H1 (cell line): ENCODE measurements around the gene GALNT9. TPM values are rescaled to one million over a fixed set of nuclear protein-coding genes. Genes with fewer than 3 reads are reported as not detected.

ENCODE experiments used
- CTCF ChIA-PET: fragments of 300-600 bp; sonication (Branson Sonifier 250); formaldehyde crosslinking; loops from one replicate; lab custom pipeline; 2021; ENCODE audit not compliant: partially characterized antibody; lab: Charles Lee
- POLR2A ChIA-PET: fragments of 300-600 bp; sonication (Branson Sonifier 250); formaldehyde crosslinking; loops from one replicate; lab custom pipeline; 2021; ENCODE audit warnings: inconsistent platforms; ENCODE audit not compliant: partially characterized antibody; lab: Charles Lee
- DNase-seq, 2 experiments: peaks; one replicate each; pipeline versions ENCODE4 v3.0.0 to v3.0.0-alpha.2; 2010 to 2022; ENCODE audit warnings: low spot score in 2 of 2, low read depth in 1 of 2, mixed read lengths in 1 of 2
- FAIRE-seq: peaks from 2 replicates; lab custom pipeline; 2011; peaks lifted over from hg19 to GRCh38; lab: Jason Lieb, UNC
- H2AFZ ChIP-seq: 2 replicates; pipeline ENCODE4 v1.8.1; 2012; ENCODE audit warnings: low read length, inconsistent platforms
- H2AK5ac ChIP-seq: 2 replicates; pipeline ENCODE4 v1.6.1; 2013; ENCODE audit warnings: low read depth, low read length
- H2BK120ac ChIP-seq: replicated peaks from 2 replicates; pipeline ENCODE3; 2013; ENCODE audit warnings: low read depth, low read length, inconsistent platforms
- H2BK12ac ChIP-seq: 2 replicates; pipeline ENCODE4 v1.6.1; 2013; ENCODE audit warnings: low read depth, low read length
- H2BK15ac ChIP-seq: 2 replicates; pipeline ENCODE4 v1.6.1; 2013; ENCODE audit warnings: low read length
- H2BK20ac ChIP-seq: 2 replicates; pipeline ENCODE4 v1.6.1; 2013; ENCODE audit warnings: low read length
- H2BK5ac ChIP-seq: 2 replicates; pipeline ENCODE4 v1.6.1; 2013; ENCODE audit warnings: low read depth, low read length
- H3K14ac ChIP-seq: 2 replicates; pipeline ENCODE4 v1.6.1; 2013; ENCODE audit warnings: inconsistent platforms; ENCODE audit not compliant: insufficient read length
- H3K18ac ChIP-seq: 2 replicates; pipeline ENCODE4 v1.6.1; 2013; ENCODE audit warnings: low read length; ENCODE audit errors: extremely low read depth
- H3K23ac ChIP-seq: 2 replicates; pipeline ENCODE4 v1.6.1; 2013; ENCODE audit warnings: inconsistent platforms; ENCODE audit not compliant: insufficient read length
- H3K23me2 ChIP-seq: 2 replicates; pipeline ENCODE4 v1.6.1; 2013; ENCODE audit warnings: low read depth, low read length
- H3K27ac ChIP-seq: 2 replicates; pipeline ENCODE4 v1.6.1; 2011; ENCODE audit warnings: low read depth, low read length, inconsistent platforms
- H3K27me3 ChIP-seq, 4 experiments: replicated peaks in 1 of 4; 1 replicate in 1 of 4; 2 replicates in 3 of 4; pipeline versions ENCODE4 v1.6.1 to v1.8.1; 2011 to 2013; ENCODE audit warnings: low read length in 3 of 4, mild to moderate bottlenecking in 3 of 4, inconsistent platforms in 2 of 4, mixed read lengths in 2 of 4, moderate library complexity in 1 of 4; ENCODE audit not compliant: control insufficient read depth in 3 of 4, insufficient read depth in 3 of 4; ENCODE audit errors: extremely low read depth in 1 of 4
- H3K36me3 ChIP-seq, 4 experiments: 2 replicates each; pipeline versions ENCODE4 v1.6.1 to v1.8.1; 2011 to 2013; ENCODE audit warnings: mild to moderate bottlenecking in 4 of 4, low read length in 3 of 4, moderate library complexity in 2 of 4, control low read depth in 1 of 4, inconsistent platforms in 1 of 4; ENCODE audit not compliant: insufficient read depth in 4 of 4, control insufficient read depth in 2 of 4
- H3K4ac ChIP-seq: replicated peaks from 2 replicates; pipeline ENCODE3; 2013; ENCODE audit warnings: low read length, low read depth, mixed read lengths, inconsistent platforms; ENCODE audit not compliant: insufficient read length
- H3K4me1 ChIP-seq, 4 experiments: replicated peaks in 1 of 4; 1 replicate in 1 of 4; 2 replicates in 3 of 4; pipeline versions ENCODE4 v1.6.1 to v1.8.1; 2011 to 2013; ENCODE audit warnings: low read length in 3 of 4, inconsistent platforms in 2 of 4, mixed read lengths in 1 of 4; ENCODE audit not compliant: insufficient read depth in 4 of 4, control insufficient read depth in 3 of 4
- H3K4me2 ChIP-seq, 2 experiments: 2 replicates each; pipeline versions ENCODE4 v1.6.1 to v1.8.1; 2011 to 2013; ENCODE audit warnings: low read depth in 2 of 2, low read length in 2 of 2, control low read depth in 1 of 2, inconsistent platforms in 1 of 2, mild to moderate bottlenecking in 1 of 2; ENCODE audit not compliant: insufficient read depth in 1 of 2
- H3K4me3 ChIP-seq, 4 experiments: fragments of 200-600, 300-600 bp in 1 of 4; sonication (generic), shearing (Covaris generic), sonication (Bioruptor Twin) in 1 of 4; 2 replicates each; pipeline versions ENCODE4 v1.5.1 to v1.8.1; 2011 to 2016; ENCODE audit warnings: low read length in 4 of 4, low read depth in 3 of 4, control low read depth in 2 of 4, inconsistent platforms in 2 of 4, mild to moderate bottlenecking in 2 of 4, mixed read lengths in 1 of 4, moderate library complexity in 1 of 4; ENCODE audit not compliant: insufficient read depth in 2 of 4; ENCODE audit errors: extremely low read depth in 1 of 4
- H3K56ac ChIP-seq: replicated peaks from 2 replicates; pipeline ENCODE3; 2013; ENCODE audit warnings: low read depth, mild to moderate bottlenecking, mixed read lengths, low read length, inconsistent platforms; ENCODE audit not compliant: insufficient read length
- H3K79me1 ChIP-seq: 2 replicates; pipeline ENCODE4 v1.6.1; 2013; ENCODE audit warnings: low read depth, low read length, control low read depth
- H3K79me2 ChIP-seq, 2 experiments: 2 replicates each; pipeline versions ENCODE4 v1.6.1 to v1.8.1; 2012 to 2013; ENCODE audit warnings: low read length in 2 of 2, mild to moderate bottlenecking in 2 of 2, inconsistent platforms in 1 of 2; ENCODE audit not compliant: insufficient read depth in 2 of 2, control insufficient read depth in 1 of 2
- H3K9ac ChIP-seq, 4 experiments: replicated peaks in 1 of 4; 1 replicate in 1 of 4; 2 replicates in 3 of 4; pipeline versions ENCODE4 v1.6.1 to v1.8.1; 2011 to 2013; ENCODE audit warnings: low read depth in 3 of 4, low read length in 3 of 4, control low read depth in 2 of 4, mild to moderate bottlenecking in 2 of 4, moderate library complexity in 2 of 4, inconsistent platforms in 1 of 4; ENCODE audit errors: extremely low read depth in 1 of 4
- H3K9me3 ChIP-seq, 2 experiments: 2 replicates each; pipeline versions ENCODE4 v1.6.1 to v1.8.1; 2012 to 2013; ENCODE audit warnings: mild to moderate bottlenecking in 2 of 2, moderate library complexity in 2 of 2, control low read depth in 1 of 2, inconsistent platforms in 1 of 2, low read depth in 1 of 2, low read length in 1 of 2, mixed read lengths in 1 of 2; ENCODE audit not compliant: insufficient read depth in 2 of 2
- H4K20me1 ChIP-seq, 2 experiments: replicated peaks in 1 of 2; 2 replicates each; pipeline versions ENCODE3 to v1.8.1; 2011 to 2013; ENCODE audit warnings: inconsistent platforms in 2 of 2, low read length in 2 of 2, mild to moderate bottlenecking in 1 of 2; ENCODE audit not compliant: insufficient read depth in 2 of 2, control insufficient read depth in 1 of 2
- H4K5ac ChIP-seq: 2 replicates; pipeline ENCODE4 v1.6.1; 2013; ENCODE audit warnings: low read length, low read depth, mixed read lengths, inconsistent platforms; ENCODE audit not compliant: insufficient read length
- H4K8ac ChIP-seq: 2 replicates; pipeline ENCODE4 v1.8.0; 2013; ENCODE audit warnings: mild to moderate bottlenecking, moderate library complexity, low read length, inconsistent platforms; ENCODE audit not compliant: insufficient read depth; ENCODE audit errors: extremely low read depth
- H4K91ac ChIP-seq: replicated peaks from 2 replicates; pipeline ENCODE3; 2013; ENCODE audit warnings: low read length, mixed read lengths, inconsistent platforms; ENCODE audit not compliant: insufficient read length
- CHD1 ChIP-seq: IDR thresholded peaks from 2 replicates; pipeline ENCODE4 v1.6.1; 2012; ENCODE audit warnings: low read depth, low read length, improper control_type of control experiment
- CHD2 ChIP-seq: IDR thresholded peaks from 2 replicates; pipeline ENCODE4 v1.6.1; 2012; ENCODE audit warnings: low read length, improper control_type of control experiment
- EGR1 ChIP-seq: IDR thresholded peaks from 2 replicates; pipeline ENCODE4 v1.6.1; 2011; ENCODE audit warnings: low read depth, low read length, borderline replicate concordance
- EP300 ChIP-seq, 2 experiments: IDR thresholded peaks; 1 replicate in 1 of 2; 2 replicates in 1 of 2; pipeline ENCODE4 v1.6.1; 2011 to 2012; ENCODE audit warnings: low read depth in 2 of 2, low read length in 2 of 2, mild to moderate bottlenecking in 2 of 2, borderline replicate concordance in 1 of 2, inconsistent platforms in 1 of 2, moderate library complexity in 1 of 2
- EZH2 ChIP-seq: fragments of 200-600 bp; sonication (generic); IDR thresholded peaks from 2 replicates; pipeline ENCODE4 v1.7.1; 2012; ENCODE audit warnings: low read depth, mild to moderate bottlenecking, moderate library complexity, low read length, inconsistent platforms; ENCODE audit not compliant: severe bottlenecking
- GABPA ChIP-seq: IDR thresholded peaks from 2 replicates; pipeline ENCODE4 v1.6.1; 2011; ENCODE audit warnings: mild to moderate bottlenecking, low read length, moderate library complexity, borderline replicate concordance; ENCODE audit not compliant: insufficient read depth
- KDM4A ChIP-seq: IDR thresholded peaks from one replicate; pipeline ENCODE4 v1.7.1; 2012; ENCODE audit warnings: low read depth, mild to moderate bottlenecking, moderate library complexity, low read length, inconsistent platforms; ENCODE audit not compliant: severe bottlenecking
- RNF2 ChIP-seq: fragments of 200-900, 300-1000 bp; sonication (generic); IDR thresholded peaks from 2 replicates; pipeline ENCODE4 v1.7.1; 2016; ENCODE audit warnings: borderline replicate concordance, low read depth, mild to moderate bottlenecking, antibody characterized with exemption, low read length; ENCODE audit not compliant: poor library complexity, severe bottlenecking; ENCODE audit errors: missing control alignments
- SIX5 ChIP-seq: IDR thresholded peaks from 2 replicates; pipeline ENCODE4 v1.6.1; 2011; ENCODE audit warnings: mild to moderate bottlenecking, low read depth, low read length
- TAF1 ChIP-seq: IDR thresholded peaks from 2 replicates; pipeline ENCODE4 v1.6.1; 2011; ENCODE audit warnings: mild to moderate bottlenecking, low read depth, low read length
- WGBS, 2 experiments: shearing (Covaris generic) in 1 of 2; methylation state at CpG; one replicate each; pipeline versions ENCODE4 v1.1.6 to v1.1.7; 2013 to 2015; ENCODE audit warnings: low lambda C conversion rate in 2 of 2, mixed read lengths in 2 of 2, inconsistent platforms in 1 of 2, low coverage in 1 of 2, missing lambda C conversion rate in 1 of 2; ENCODE audit not compliant: insufficient replicate concordance in 2 of 2, insufficient coverage in 1 of 2, insufficient read length in 1 of 2; ENCODE audit errors: extremely low coverage in 1 of 2, missing lambda C conversion rate in 1 of 2; 5-methylcytosine and 5-hydroxymethylcytosine counted together
- polyA plus RNA-seq, 7 experiments: library from polyadenylated mRNA; depleted of rRNA in 3 of 7; stranded (reverse) in 5 of 7; unstranded in 2 of 7; fragments of >200 nt in 5 of 7; fragments of 200-250 nt in 2 of 7; gene quantifications; 1 replicate in 5 of 7; 2 replicates in 1 of 7; 4 replicates in 1 of 7; pipeline versions ENCODE4 v1.2.1 to v1.2.3, GENCODE V29; 2011 to 2013; ENCODE audit warnings: missing spikeins in 2 of 7, mixed read lengths in 2 of 7
- total RNA-seq: library from RNA; stranded (reverse); fragmentation: NEBNext Ultra II Directional; extraction: Animal tissue kit (Norgen Biotek cat#: 25700); gene quantifications from 2 replicates; pipeline ENCODE4 v1.2.1, GENCODE V29; 2021

The GALNT9 gene
- total and polyA plus RNA-seq, 2 of the 8 experiments (the other 6 are each of a cell fraction or from before 2014, with no cell fraction given), result 2.0 to 3.6 TPM

DNA sequence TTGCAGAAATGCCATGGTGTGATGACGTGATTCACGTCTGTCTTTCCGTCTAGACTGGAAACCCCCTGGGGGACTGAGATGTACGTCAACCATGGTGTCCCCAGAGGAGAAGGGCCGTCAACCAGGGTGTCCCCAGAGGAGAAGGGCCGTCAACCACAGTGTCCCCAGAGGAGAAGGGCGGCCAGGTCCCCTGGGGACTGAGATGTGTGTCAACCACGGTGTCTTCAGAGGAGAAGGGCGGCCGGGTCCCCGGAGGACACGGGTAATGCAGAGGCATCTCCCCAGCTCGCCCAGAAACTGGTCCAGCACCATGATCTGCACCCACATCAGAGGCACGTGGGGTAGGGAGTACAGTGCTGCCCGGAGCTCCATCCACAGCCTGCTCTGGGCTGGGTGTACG is 30.6 kb upstream of the GALNT9 start:
- H3K9ac ChIP-seq, result no peak overlapping the region
- H2BK120ac ChIP-seq, result no peak overlapping the region
- H3K27ac ChIP-seq, result no peak overlapping the region
- no peak overlapping the region for H3K4me2 ChIP-seq
- peaks cover 0 to 2% of the 10 kb centered on the region in 2 experiments for H4K20me1 ChIP-seq
- H3K79me2 ChIP-seq, result no peaks in the 10 kb centered on the region
- no peak overlapping the region for H2BK12ac ChIP-seq
- H3K36me3 ChIP-seq, result no peaks in the 10 kb centered on the region
- H2BK5ac ChIP-seq, result no peak overlapping the region
- no peaks in the 10 kb centered on the region for H3K79me1 ChIP-seq
- H3K56ac ChIP-seq, result no peak overlapping the region
- H3K4me3 ChIP-seq, result no peak overlapping the region
- H4K8ac ChIP-seq, result no peak overlapping the region; the same call in 1 of the 2 replicates
- ChIA-PET CTCF (interaction anchor here (0.9 to 1.4 kb wide), 3 partner anchors 10 to 75 kb away, joined by 3 to 4 read pairs (median 3); no protein-coding TSS in a partner anchor), POLR2A (no interaction called here)
- no peak overlapping the region for H2BK20ac ChIP-seq
- no peak overlapping the region for H3K4ac ChIP-seq
- TF ChIP-seq SIX5 (no peak), TAF1 (no peak), CHD1 (no peak), KDM4A (no peak), GABPA (no peak), EP300 (IDR thresholded peaks at IDR 0.05; ENCODE audit: borderline replicate concordance in 1 of 2, low read depth in 2 of 2, low read length in 2 of 2) (no peak), CHD2 (no peak), EZH2 (no peak), RNF2 (no peak), EGR1 (no peak)
- FAIRE-seq, result no peak
- H3K4me1 ChIP-seq, result peaks cover 0 to 10% (median 4%) of the 10 kb centered on the region in 4 experiments; a peak in 4 of 7 replicates
- H3K9me3 ChIP-seq, result peaks cover 0 to 17% of the 10 kb centered on the region in 2 experiments; a peak in 2 of 4 replicates
- WGBS, 2 experiments, result 80% methylated on average over 16 of the region's 16 CpGs; no CpG with 5 or more reads in 1 of the 2 experiments
- no peaks in the 10 kb centered on the region for H3K23me2 ChIP-seq
- H4K91ac ChIP-seq, result no peak overlapping the region
- H3K14ac ChIP-seq, result no peak overlapping the region
- no peak overlapping the region for H3K18ac ChIP-seq
- H3K27me3 ChIP-seq, result peaks cover 0 to 23% (median 9%) of the 10 kb centered on the region in 4 experiments; a peak in 4 of 7 replicates
- no peak overlapping the region for H2AK5ac ChIP-seq
- no peak for DNase-seq
- H2BK15ac ChIP-seq, result no peak overlapping the region
- H2AFZ ChIP-seq, result no peak overlapping the region
- no peak overlapping the region for H4K5ac ChIP-seq
- H3K23ac ChIP-seq, result no peak overlapping the region
